HepG2 (cell line): Measurements from ENCODE around the gene UTP20. TPM values are rescaled to one million over a fixed set of nuclear protein-coding genes. Genes with fewer than 3 reads are reported as not detected.

Source experiments
- ATAC-seq: fragments of 200-7000 bp; cut with Tn5 transposase; 3 replicates; pipeline ENCODE4 v1.9.1; 2020; ENCODE audit warnings: mild to moderate bottlenecking, moderate library complexity
- BruUV-seq: library from RNA; stranded (reverse); fragments of 400-500 nt; replicated peaks from 2 replicates; lab custom pipeline; 2021; lab: Mats Ljungman, UMichigan
- CTCF ChIA-PET: fragments of 300-600 bp; formaldehyde crosslinking; extraction: SDS; loops from one replicate; lab custom pipeline; 2021; ENCODE audit warnings: low total read pairs, inconsistent platforms, low intra/inter-chr PET ratio; lab: Yijun Ruan, JAX
- POLR2A ChIA-PET: fragments of 350-600 bp; sonication (Branson Sonifier 250); formaldehyde crosslinking; loops from one replicate; lab custom pipeline; 2020; ENCODE audit warnings: antibody characterized with exemption, inconsistent platforms; lab: Yijun Ruan, JAX
- DNase-seq: peaks from one replicate; pipeline ENCODE4 v3.0.0-alpha.2; 2015; ENCODE audit warnings: low spot score
- FAIRE-seq: peaks from 3 replicates; lab custom pipeline; 2011; peaks lifted over from hg19 to GRCh38; lab: Jason Lieb, UNC
- H2AFZ ChIP-seq: one replicate; pipeline ENCODE4 v1.6.1; 2011; ENCODE audit warnings: low read length, inconsistent platforms
- H3K27ac ChIP-seq: fragments of 300-600 bp; 3 replicates; pipeline ENCODE4 v1.8.0; 2011; ENCODE audit warnings: mixed run types, mild to moderate bottlenecking, mixed read lengths, low read length, inconsistent platforms; ENCODE audit not compliant: insufficient read depth; ENCODE audit errors: extremely low read length
- H3K27me3 ChIP-seq, 2 experiments: fragments of 200-600 bp in 1 of 2; 2 replicates in 1 of 2; 3 replicates in 1 of 2; pipeline versions ENCODE4 v1.6.0 to v1.8.0; 2011; ENCODE audit warnings: low read length in 2 of 2, mild to moderate bottlenecking in 2 of 2, moderate library complexity in 2 of 2, inconsistent platforms in 1 of 2; ENCODE audit not compliant: insufficient read depth in 2 of 2, control insufficient read depth in 1 of 2
- H3K36me3 ChIP-seq, 2 experiments: fragments of 200-600 bp in 1 of 2; replicated peaks in 1 of 2; 2 replicates in 1 of 2; 3 replicates in 1 of 2; pipeline versions ENCODE4 v1.5.1 to v1.8.0; 2011; ENCODE audit warnings: low read length in 2 of 2, inconsistent platforms in 1 of 2; ENCODE audit not compliant: insufficient read depth in 2 of 2, control insufficient read depth in 1 of 2
- H3K4me1 ChIP-seq: 2 replicates; pipeline ENCODE4 v1.5.1; 2012; ENCODE audit warnings: low read length, inconsistent platforms; ENCODE audit not compliant: insufficient read depth
- H3K4me2 ChIP-seq: 2 replicates; pipeline ENCODE4 v1.6.0; 2011; ENCODE audit warnings: low read depth, low read length, inconsistent platforms
- H3K4me3 ChIP-seq, 3 experiments: fragments of 200-600 bp in 1 of 3; sonication (generic), shearing (Covaris generic) in 1 of 3; replicated peaks in 1 of 3; 2 replicates each; pipeline ENCODE4 v1.5.1; 2011 to 2016; ENCODE audit warnings: low read length in 3 of 3, inconsistent platforms in 2 of 3, low read depth in 2 of 3, mild to moderate bottlenecking in 2 of 3, control low read depth in 1 of 3, mixed read lengths in 1 of 3; ENCODE audit not compliant: insufficient read depth in 1 of 3
- H3K79me2 ChIP-seq: one replicate; pipeline ENCODE4 v1.6.1; 2011; ENCODE audit warnings: low read length, inconsistent platforms; ENCODE audit not compliant: insufficient read depth
- H3K9ac ChIP-seq: 2 replicates; pipeline ENCODE4 v1.6.0; 2011; ENCODE audit warnings: mild to moderate bottlenecking, low read depth, low read length, inconsistent platforms; ENCODE audit not compliant: insufficient read depth
- H3K9me3 ChIP-seq: 2 replicates; pipeline ENCODE4 v1.5.1; 2012; ENCODE audit warnings: mild to moderate bottlenecking, low read length
- H4K20me1 ChIP-seq: 2 replicates; pipeline ENCODE4 v1.6.0; 2011; ENCODE audit warnings: inconsistent platforms, mild to moderate bottlenecking, low read length, moderate library complexity; ENCODE audit not compliant: insufficient read depth
- JUNB ChIP-seq: sonication (generic); formaldehyde crosslinking; IDR thresholded peaks from 2 replicates; pipeline ENCODE4 v1.8.0; 2022; ENCODE audit warnings: missing genetic modification reagents, mild to moderate bottlenecking, borderline replicate concordance
- KIAA2018 ChIP-seq: sonication (generic); formaldehyde crosslinking; IDR thresholded peaks from 2 replicates; pipeline ENCODE4 v1.5.0; 2020; ENCODE audit warnings: mild to moderate bottlenecking, missing genetic modification reagents, borderline replicate concordance
- MXI1 ChIP-seq: IDR thresholded peaks from 3 replicates; pipeline ENCODE4 v1.6.1; 2012; ENCODE audit warnings: low read depth, low read length, inconsistent platforms, borderline replicate concordance
- RXRA ChIP-seq: sonication (generic); formaldehyde crosslinking; IDR thresholded peaks from 2 replicates; pipeline ENCODE4 v1.5.1; 2020; ENCODE audit warnings: missing genetic modification reagents
- YEATS2 ChIP-seq: sonication (generic); formaldehyde crosslinking; IDR thresholded peaks from 2 replicates; pipeline ENCODE4 v1.4.0; 2020; ENCODE audit warnings: missing genetic modification reagents, borderline replicate concordance
- ZBTB39 ChIP-seq: sonication (generic); formaldehyde crosslinking; IDR thresholded peaks from 2 replicates; pipeline ENCODE4 v1.5.0; 2020; ENCODE audit warnings: missing genetic modification reagents
- ZNF276 ChIP-seq: sonication (generic); formaldehyde crosslinking; IDR thresholded peaks from 2 replicates; pipeline ENCODE4 v1.4.0; 2020; ENCODE audit warnings: mild to moderate bottlenecking, low read depth, missing genetic modification reagents
- ZNF431 ChIP-seq: sonication (generic); formaldehyde crosslinking; IDR thresholded peaks from 2 replicates; pipeline ENCODE4 v1.9.0; 2022; ENCODE audit warnings: missing genetic modification reagents, low read depth, mild to moderate bottlenecking, borderline replicate concordance
- ZNF567 ChIP-seq: sonication (generic); formaldehyde crosslinking; IDR thresholded peaks from 2 replicates; pipeline ENCODE4 v1.8.1; 2023; ENCODE audit warnings: mild to moderate bottlenecking, missing genetic modification reagents, borderline replicate concordance
- ZNF740 ChIP-seq: sonication (generic); formaldehyde crosslinking; IDR thresholded peaks from 2 replicates; pipeline ENCODE4 v1.4.0; 2020; ENCODE audit warnings: missing genetic modification reagents
- ZSCAN9 ChIP-seq: IDR thresholded peaks from 2 replicates; pipeline ENCODE4 v1.6.1; 2016; ENCODE audit warnings: borderline replicate concordance
- in situ Hi-C: cut with HindIII; loops from 2 replicates; pipeline ENCODE4 v1.10.0; 2017; ENCODE audit warnings: low pct_unique_long_range_greater_than_20kb; ENCODE audit not compliant: extremely low pct_ligation_motif_present
- intact Hi-C: fragments of 100-400 bp; cut with micrococcal nuclease; formaldehyde crosslinking; loops from one replicate; pipeline ENCODE4 v1.10.0; 2022; ENCODE audit not compliant: unreplicated experiment
- polyA plus RNA-seq, 8 experiments: library from polyadenylated mRNA; depleted of rRNA in 3 of 8; stranded (reverse) in 7 of 8; unstranded in 1 of 8; fragments of >200 nt; fragmentation: Illumina TruSeq in 4 of 8; extraction: Trizol in 4 of 8; gene quantifications; 2 replicates each; pipeline versions ENCODE4 v1.2.1 to v1.2.3, GENCODE V29; 2011 to 2016; ENCODE audit warnings: low read depth in 4 of 8, missing spikeins in 1 of 8, mixed read lengths in 1 of 8; ENCODE audit not compliant: insufficient read depth in 1 of 8
- total RNA-seq, 5 experiments: library from RNA; depleted of rRNA; stranded (reverse); fragments of >200 nt; fragmentation: Illumina TruSeq; extraction: Trizol; gene quantifications; 2 replicates each; pipeline ENCODE4 v1.2.3, GENCODE V29; 2016; ENCODE audit warnings: low read depth in 1 of 5

Gene UTP20
- total and polyA plus RNA-seq, 2 of the 13 experiments (the other 11 are each of a cell fraction or from before 2014, with no cell fraction given), result 9.0 to 38.5 TPM

GRCh38 chr12:101379149-101379548 is 99.2 kb downstream of the UTP20 start:
- in situ Hi-C loops, result no loop called here
- Histone ChIP-seq H2AFZ (no peak overlapping the region), H3K27ac (no peak overlapping the region), H4K20me1 (no peaks in the 10 kb centered on the region), H3K36me3 (peaks cover 13 to 45% of the 10 kb centered on the region in 2 experiments; a peak in 4 of 5 replicates), H3K79me2 (no peaks in the 10 kb centered on the region), H3K4me2 (no peak overlapping the region), H3K9me3 (no peaks in the 10 kb centered on the region), H3K9ac (no peak overlapping the region), H3K27me3 (no peaks in the 10 kb centered on the region), H3K4me3 (no peak overlapping the region), H3K4me1 (peaks cover 11% of the 10 kb centered on the region)
- no peak for FAIRE-seq
- ATAC-seq, result no peak; the same call in 2 of the 3 replicates
- CTCF ChIA-PET, result no interaction called here
- no peak for DNase-seq
- POLR2A ChIA-PET, result no interaction called here
- BruUV-seq, result no TSS peak
- intact Hi-C loops, result no loop called here
- TF ChIP-seq ZNF567, result no peak
- no peak for TF ChIP-seq ZNF276 (CRISPR knock-in tag)
- TF ChIP-seq ZNF740 (CRISPR knock-in tag), result no peak
- TF ChIP-seq YEATS2 (CRISPR knock-in tag), result no peak
- TF ChIP-seq ZBTB39 (CRISPR knock-in tag), result no peak
- no peak for TF ChIP-seq JUNB (CRISPR knock-in tag)
- TF ChIP-seq MXI1, result no peak
- TF ChIP-seq RXRA (CRISPR knock-in tag), result no peak
- no peak for TF ChIP-seq ZNF431 (CRISPR knock-in tag)
- TF ChIP-seq KIAA2018 (CRISPR knock-in tag), result no peak
- TF ChIP-seq ZSCAN9 (CRISPR knock-in tag), result no peak
